HG02885 (cell line): ENCODE results near the gene EXD3.
"Not testable (repeated sequence)": the region's sequence is repeated elsewhere in the genome, so short reads cannot be mapped to it uniquely, and the experiment has no call there.

Source experiments
- ATAC-seq: cut with Tn5 transposase; IDR thresholded peaks from one replicate; pipeline ENCODE4 v1.9.1; 2021; ENCODE audit warnings: mild to moderate bottlenecking; ENCODE audit not compliant: unreplicated experiment, poor library complexity

EXD3 gene

DNA sequence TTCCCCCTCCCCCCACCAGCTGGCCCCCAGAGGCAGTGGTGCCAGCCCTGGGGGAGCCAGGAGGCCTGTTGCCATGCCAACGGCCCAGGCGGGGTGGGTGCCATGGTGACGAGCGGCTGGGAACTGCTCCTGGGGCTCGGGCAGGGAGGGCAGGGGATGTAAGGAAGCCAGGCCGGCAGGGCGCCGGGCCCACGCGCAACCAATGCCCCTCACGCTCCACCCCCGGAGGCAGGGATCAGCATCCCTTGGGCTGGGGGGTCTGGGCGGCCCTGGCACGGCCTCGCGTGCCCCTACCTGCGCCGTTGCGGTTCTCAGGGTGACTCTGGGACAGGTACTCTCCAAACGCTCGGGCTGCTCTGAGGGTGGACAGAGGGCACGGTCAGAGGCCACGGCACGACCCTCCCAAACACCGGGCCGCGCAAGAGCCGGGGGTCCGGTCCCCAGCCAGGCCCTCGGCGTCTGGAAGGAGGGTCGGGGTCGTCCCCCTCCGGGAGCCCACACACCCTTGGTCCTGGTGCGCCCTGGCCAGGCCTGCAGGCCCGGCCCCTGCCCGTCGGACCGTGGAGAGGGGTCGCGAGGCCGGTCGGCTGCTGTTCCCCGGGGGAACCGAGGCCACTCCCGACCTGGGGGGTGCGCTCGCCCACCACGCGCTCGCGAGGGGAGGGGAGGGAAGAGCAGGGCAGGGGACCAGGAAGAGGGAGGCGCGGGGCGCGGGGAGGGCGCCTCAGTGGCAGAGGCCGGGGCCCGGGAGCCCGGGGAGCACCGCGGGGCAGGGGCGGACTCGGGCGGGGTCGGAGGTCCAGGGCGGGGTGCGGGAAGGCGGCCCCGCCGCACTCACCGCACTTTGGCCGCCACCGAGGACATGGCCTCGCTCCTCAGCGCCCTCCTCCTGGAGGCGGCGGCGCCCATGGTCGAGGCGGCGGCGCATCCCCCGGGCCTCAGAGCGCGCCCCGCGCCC is 35.5 kb upstream of the EXD3 start:
- ATAC-seq: peak; percentile 5

DNA sequence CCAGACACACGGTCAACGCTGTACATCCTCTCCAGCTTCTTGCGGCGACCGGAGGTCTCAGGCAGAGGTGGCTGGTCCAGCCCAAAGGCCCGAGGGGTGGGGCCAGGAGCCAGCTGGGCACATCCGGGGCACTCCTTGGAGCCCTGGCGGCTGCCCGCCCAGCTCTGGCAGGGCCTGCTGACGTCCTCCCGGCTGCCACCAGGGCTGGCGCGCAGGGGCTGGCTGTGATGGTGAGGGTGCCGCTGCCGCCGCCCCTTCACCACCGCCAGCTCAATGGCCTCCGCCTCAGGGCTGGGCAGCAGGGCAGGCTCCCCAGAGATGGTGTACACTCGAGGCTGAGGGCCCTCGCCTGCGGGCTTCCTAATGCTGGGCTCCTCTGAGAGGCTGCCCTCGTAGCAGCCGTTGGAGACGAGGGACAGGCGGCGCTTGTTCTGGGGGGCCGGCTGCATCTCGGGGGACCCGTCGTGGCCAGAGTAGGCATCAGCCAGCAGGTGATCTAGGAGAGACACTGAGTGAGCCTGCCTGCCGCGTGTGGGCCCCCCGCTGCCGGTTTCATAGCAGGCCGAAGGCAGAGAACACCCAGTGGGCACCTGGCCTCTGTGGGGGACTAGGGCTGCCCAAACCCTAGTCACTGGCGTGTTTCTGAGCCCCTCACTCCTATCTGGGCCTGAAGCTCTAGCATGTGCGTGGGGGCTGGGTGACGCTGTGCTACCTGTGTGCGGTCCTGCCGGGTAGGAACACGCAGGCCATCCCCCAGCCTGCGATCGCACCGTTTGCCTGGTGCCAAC is 34.6 kb upstream of the EXD3 start:
- no peak for ATAC-seq

DNA sequence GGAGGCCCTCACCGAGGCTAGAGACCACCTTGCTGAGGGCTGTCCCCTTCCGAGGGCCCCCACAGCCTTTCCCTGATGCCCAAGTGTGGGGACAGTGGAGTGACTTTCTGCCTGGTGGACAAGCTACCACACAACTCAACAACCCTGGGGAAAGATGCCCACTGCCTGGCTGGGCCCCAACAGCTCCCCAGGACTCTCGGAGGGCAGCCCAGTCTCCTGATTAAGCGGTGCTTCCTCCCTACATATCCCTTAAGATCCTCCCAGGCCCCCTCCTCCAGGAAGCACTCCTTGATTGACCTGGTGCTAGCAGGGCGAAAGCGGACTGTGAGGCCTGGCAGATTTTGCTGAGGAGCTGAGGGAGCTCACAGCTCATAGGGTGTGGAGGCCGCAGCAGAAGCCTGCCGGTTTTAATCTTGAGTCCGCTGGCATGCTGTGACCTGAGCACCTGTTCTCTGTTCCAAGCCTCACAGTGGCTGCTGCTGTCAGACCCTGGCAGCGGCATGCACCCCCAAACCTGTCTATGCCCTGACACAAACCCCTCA is 34.0 kb upstream of the EXD3 start:
- ATAC-seq: no peak

DNA sequence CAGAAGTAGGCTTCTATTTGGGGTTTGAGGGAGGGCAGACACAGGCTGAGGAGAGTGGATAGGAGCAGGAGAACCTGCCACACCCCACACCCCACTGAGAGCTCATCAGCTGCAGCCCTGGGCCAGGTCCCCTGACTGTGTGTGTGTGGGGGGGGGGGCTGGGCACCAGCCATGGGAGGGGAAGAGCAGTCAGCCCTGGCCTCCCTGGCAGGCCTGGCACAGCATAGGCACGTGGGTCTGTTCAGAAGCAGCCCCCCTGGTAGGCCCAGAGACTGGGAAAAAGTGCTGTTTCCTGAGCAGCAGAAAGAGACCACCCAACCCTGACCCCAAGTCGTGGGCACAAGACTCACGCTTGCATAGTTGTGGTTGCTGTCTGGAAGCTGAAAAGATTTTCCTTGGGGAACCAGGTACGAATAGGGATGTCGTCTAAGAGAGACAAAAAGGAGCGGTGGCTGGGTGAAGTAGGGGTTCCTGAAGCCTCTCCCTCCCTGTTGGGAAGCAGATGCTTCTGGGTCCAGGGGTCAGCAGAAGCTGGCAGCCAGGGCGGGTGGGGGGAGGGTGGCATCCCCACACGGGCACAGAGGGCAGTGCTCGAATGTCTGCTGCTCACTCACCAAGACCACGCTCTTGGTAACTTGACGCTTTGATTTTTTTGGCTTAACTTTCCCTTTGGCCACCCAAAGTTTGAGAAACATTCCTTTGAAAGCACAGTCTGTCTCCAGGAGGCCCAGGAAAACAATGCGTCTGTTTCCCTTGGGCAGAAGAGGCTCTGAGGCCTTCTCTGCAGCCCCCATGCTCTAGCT is 33.3 kb upstream of the EXD3 start:
- no peak for ATAC-seq

DNA sequence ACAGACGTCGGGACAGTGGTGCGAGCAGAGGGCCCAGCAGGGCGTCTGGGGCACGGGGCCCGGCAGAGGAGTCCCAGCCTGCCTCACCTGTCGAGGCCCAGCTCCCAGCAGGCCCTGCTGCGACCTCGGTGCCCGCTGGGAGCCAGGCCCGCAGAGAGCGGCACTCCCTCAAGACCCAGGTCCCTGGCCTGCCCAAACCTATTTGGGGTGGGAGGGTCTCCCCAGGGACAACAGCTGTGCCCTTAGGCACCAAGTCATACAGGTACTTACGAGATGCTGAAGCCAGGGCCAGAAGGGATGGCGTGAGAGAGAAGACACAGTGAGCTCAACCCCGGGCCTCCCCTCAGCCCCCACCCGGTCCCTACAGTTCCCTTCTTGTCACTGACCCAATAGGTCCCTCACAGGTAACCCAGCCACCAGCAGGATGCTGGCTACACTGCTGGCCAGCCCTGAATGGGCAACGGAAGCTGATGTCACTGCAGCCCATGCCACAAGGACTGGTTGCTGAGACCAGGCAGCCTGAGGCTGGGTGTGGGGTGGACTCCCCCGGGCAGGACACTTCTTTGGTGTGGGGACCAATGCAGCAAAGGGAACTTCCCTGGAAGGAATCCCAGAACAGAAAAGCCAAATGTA is 32.5 kb upstream of the EXD3 start:
- no peak for ATAC-seq

DNA sequence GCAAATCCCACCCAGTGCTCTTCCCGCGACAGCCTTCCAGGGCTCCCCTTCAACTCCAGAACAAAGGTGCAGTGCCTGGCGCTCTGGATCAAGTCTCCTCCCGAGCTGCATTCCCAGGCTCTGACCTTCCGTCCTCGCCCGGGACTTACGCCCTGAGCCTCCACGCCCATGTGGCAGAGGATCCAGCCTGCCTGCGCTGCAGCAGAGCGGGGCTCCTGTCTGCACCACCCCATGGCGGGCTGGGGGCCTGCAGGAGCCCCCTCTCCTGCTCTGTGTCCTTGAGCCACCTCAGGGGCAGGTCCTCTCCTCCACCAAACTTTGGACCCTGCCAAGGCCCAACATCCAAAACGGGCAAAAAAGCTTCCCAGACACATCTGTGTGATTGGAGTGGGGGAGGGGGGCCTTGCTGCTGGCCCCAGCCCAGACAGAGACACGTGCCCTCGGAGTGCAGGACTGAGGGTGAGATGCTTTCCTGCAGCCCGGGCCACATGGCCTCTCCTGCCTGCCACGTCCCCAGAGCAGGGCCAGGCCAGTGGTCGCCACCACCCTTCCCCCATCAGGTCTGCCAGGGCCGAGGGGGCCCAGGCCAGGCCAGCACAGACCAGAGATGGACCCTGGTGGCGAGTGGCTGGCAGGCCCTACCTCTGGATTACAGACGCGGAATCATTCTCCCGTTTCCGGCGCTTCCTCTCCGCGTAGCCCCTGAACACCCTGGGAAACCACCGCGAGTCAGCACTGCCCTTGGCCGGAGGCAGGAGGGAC is 31.8 kb upstream of the EXD3 start:
- no peak for ATAC-seq

DNA sequence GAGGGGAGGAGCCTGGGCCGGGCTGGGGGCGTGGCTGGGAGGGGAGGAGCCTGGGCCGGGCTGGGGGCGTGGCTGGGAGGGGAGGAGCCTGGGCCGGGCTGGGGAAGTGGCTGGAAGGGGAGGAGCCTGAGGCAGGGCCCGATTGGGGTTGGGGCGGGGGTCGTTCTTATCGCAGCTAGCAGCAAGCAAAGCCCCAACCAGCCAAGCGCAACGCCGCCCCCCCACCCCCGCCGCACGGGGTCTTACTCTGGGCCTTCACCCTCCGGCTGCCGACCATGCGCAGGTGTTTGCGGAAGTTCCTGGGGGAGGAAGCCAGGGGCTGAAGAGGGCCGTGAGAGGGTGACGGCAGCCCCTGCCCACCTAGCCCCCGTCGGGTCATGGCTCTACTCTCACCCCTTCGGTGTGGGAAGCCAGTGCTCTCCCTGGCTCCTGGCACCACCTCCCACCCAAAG is 31.2 kb upstream of the EXD3 start:
- no peak for ATAC-seq

GRCh38 chr9:137453643-137454081 is 30.7 kb upstream of the EXD3 start:
- peak; percentile 57 for ATAC-seq

DNA sequence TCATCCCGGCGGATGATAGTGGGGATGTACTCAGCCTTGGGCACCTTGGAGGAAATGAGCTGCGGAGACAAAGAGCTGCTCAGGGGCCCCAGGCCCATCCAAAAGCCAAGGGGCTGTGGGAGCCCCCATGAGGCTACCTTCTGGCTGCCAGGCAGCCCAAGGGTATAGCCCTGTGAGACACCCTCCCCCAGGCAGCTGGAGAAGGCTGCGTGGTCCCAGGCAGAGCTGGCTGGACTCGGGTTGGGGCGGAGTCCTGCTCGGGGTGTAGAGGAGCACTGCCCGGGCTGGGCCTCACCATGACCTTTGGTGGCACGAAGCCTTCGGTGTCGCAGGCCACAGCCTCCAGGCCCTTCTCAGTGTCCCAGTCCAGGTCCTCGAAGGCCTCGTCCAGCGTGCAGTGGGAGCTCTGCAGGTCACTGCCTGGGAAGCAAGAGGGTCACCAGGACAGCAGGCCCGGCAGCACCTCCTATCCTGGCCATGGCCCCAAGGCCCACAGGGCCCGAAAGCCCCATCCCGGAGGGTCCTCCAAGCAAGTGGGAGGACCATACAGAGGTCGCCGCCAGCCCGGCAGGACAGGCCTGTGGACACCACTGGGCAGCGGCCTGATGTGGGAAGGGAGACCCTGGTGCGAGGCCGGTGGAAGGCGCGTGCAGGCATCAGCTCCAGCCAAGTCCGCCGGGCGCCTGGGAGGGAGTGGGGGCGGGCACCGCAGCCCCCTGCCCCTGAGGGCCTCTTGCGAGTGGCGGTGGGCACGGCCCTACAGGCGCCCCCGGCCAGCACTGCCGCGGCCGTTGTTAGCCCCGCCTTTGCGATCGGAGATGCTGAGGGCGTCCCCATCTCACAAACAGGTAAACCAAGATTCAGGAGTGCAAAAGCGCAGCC is 30.0 kb upstream of the EXD3 start:
- ATAC-seq: no peak

DNA sequence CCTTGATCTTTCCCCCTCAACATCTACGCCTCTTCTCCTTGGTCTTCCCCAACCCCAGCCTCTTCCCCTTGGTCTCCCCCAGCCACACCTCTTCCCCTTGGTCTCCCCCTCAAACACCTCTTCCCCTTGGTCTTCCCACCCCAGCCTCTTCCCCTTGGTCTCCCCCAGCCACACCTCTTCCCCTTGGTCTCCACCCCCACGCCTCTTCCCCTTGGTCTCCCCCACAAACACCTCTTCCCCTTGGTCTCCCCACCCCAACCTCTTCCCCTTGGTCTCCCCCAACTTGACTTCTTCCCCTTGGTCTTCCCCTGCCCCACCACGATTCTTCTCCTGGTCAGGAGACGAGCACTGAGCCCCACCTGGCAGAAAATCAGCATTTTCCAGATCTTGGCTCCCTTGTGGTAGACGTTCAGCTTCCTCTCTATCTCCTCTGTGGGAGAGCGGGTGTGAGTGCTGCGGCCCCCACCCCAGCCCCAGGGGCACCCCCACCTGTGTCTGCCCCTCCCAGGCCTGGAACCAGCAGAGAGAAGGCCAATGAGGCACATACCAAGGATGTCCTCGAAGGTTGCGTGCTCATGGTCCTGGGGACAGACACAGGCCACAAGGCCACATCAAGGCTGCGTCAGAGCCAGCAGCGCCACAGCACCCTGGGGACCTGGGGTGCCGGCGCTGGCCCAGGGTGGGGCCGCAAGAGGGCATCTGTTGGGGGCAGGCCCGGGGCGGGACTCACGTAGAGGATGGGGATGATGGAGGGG is 29.2 kb upstream of the EXD3 start:
- ATAC-seq: no peak

DNA sequence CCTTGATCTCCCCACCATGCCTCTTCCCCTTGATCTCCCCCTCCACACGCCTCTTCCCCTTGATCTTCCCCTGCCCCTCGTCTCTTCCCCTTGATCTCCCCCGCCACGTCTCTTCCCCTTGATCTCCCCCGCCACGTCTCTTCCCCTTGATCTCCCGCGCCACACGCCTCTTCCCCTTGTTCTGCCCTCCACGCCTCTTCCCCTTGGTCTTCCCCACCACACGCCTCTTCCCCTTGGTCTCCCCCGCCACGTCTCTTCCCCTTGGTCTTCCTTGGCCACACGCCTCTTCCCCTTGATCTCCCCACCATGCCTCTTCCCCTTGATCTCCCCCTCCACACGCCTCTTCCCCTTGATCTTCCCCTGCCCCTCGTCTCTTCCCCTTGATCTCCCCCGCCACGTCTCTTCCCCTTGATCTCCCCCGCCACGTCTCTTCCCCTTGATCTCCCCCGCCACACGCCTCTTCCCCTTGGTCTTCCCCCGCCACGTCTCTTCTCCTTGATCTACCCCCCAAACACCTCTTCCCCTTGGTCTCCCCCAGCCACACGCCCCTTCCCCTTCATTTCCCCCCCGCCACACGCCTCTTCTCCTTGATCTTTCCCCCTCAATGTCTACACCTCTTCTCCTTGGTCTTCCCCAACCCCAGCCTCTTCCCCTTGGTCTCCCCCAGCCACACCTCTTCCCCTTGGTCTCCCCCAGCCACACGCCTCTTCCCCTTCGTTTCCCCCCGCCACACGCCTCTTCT is 28.5 kb upstream of the EXD3 start:
- not testable (repeated sequence) for ATAC-seq

GRCh38 chr9:137450539-137451222 is 27.7 kb upstream of the EXD3 start:
- not testable (repeated sequence) for ATAC-seq

DNA sequence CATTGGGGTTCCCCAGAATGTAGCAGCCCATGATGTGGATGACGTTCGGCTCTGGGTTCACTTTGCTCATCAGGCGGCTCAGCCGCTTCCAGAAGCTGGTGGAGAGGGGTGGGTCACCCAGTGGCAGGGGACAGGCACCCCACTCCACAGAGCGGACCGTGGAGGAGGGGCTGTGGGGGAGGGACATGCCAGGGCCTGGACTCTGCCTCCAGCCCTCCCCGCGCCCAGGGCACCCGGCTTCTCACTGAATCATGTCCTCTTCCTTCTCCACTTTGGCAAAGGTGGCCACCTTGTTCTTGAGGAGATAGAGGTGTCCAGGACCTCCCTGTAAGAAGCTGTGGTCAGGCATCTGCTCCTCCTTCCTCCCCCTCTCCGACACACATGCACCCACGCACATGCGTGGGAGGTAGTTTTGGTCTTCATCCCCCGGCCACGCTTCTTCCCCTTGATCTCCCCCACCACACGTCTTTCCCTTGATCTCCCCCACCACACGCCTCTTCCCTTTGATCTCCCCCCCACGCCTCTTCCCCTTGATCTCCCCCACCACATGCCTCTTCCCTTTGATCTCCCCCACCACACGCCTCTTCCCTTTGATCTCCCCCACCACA is 27.1 kb upstream of the EXD3 start:
- ATAC-seq: no peak

- ATAC-seq: no peak
These were observed 26.3 kb upstream of the EXD3 start for GRCh38 chr9:137449081-137449844.

GRCh38 chr9:137448602-137448962 is 25.6 kb upstream of the EXD3 start:
- no peak for ATAC-seq
